Stimulated activated naive CD8-positive, alpha-beta T cell treated with anti-CD3 and anti-CD28 coated beads, Interleukin-15, Interleukin-2, amounts not matched to agents 100 ng/mL and 50 ng/mL, for 24 hours (primary cell): ENCODE data around the gene TEX264.
A peak's percentile ranks its signal among the peaks of the same experiment; 100 is the strongest.

ENCODE experiments used
- H3K27ac Mint-ChIP-seq: one replicate; pipeline ENCODE4 v1.8.0; 2021; ENCODE audit warnings: mild to moderate bottlenecking, mixed read lengths
- H3K27me3 Mint-ChIP-seq: one replicate; pipeline ENCODE4 v1.8.0; 2021; ENCODE audit warnings: mixed read lengths
- H3K36me3 Mint-ChIP-seq: one replicate; pipeline ENCODE4 v1.8.0; 2021; ENCODE audit warnings: low read depth, mixed read lengths
- H3K4me1 Mint-ChIP-seq: one replicate; pipeline ENCODE4 v1.8.0; 2021; ENCODE audit warnings: low read depth, mixed read lengths
- H3K4me3 Mint-ChIP-seq: one replicate; pipeline ENCODE4 v1.8.0; 2021; ENCODE audit warnings: mild to moderate bottlenecking, mixed read lengths
- H3K9me3 Mint-ChIP-seq: one replicate; pipeline ENCODE4 v1.8.0; 2021; ENCODE audit warnings: mixed read lengths

Gene TEX264

GRCh38 chr3:51669241-51670052 lies 1.6 kb upstream of the TEX264 start:
- H3K4me1 Mint-ChIP-seq, result peaks cover 49% of the 10 kb centered on the region
- H3K27me3 Mint-ChIP-seq, result no peaks in the 10 kb centered on the region
- peak overlapping the region; percentile 88 for H3K4me3 Mint-ChIP-seq
- peak overlapping the region; percentile 68 for H3K27ac Mint-ChIP-seq
- no peaks in the 10 kb centered on the region for H3K9me3 Mint-ChIP-seq
- peaks cover 4% of the 10 kb centered on the region for H3K36me3 Mint-ChIP-seq

GRCh38 chr3:51670053-51670822 lies 814 bp upstream of the TEX264 start:
- H3K4me3 Mint-ChIP-seq, result peak overlapping the region; percentile 88
- H3K36me3 Mint-ChIP-seq, result peaks cover 4% of the 10 kb centered on the region
- H3K9me3 Mint-ChIP-seq, result no peaks in the 10 kb centered on the region
- H3K4me1 Mint-ChIP-seq, result peaks cover 57% of the 10 kb centered on the region
- H3K27me3 Mint-ChIP-seq, result no peaks in the 10 kb centered on the region
- peak overlapping the region; percentile 43 for H3K27ac Mint-ChIP-seq

- Mint-ChIP-seq H3K4me3 (peak overlapping the region; percentile 88), H3K36me3 (peaks cover 13% of the 10 kb centered on the region), H3K27me3 (no peaks in the 10 kb centered on the region), H3K4me1 (peaks cover 71% of the 10 kb centered on the region), H3K27ac (peak overlapping the region; percentile 81), H3K9me3 (no peaks in the 10 kb centered on the region)
These were observed 853 bp downstream of the TEX264 start for GRCh38 chr3:51671734-51672475.

GRCh38 chr3:51673181-51673801 lies 2.2 kb downstream of the TEX264 start:
- Mint-ChIP-seq H3K9me3 (no peaks in the 10 kb centered on the region), H3K4me3 (peak overlapping the region; percentile 54), H3K36me3 (peaks cover 13% of the 10 kb centered on the region), H3K4me1 (peaks cover 80% of the 10 kb centered on the region), H3K27ac (peak overlapping the region; percentile 32), H3K27me3 (no peaks in the 10 kb centered on the region)

GRCh38 chr3:51673802-51674654 lies 3.0 kb downstream of the TEX264 start:
- Mint-ChIP-seq H3K9me3 (no peaks in the 10 kb centered on the region), H3K4me1 (peaks cover 80% of the 10 kb centered on the region), H3K4me3 (peak overlapping the region; percentile 54), H3K27me3 (no peaks in the 10 kb centered on the region), H3K36me3 (peaks cover 13% of the 10 kb centered on the region), H3K27ac (no peak overlapping the region)

- H3K4me1 Mint-ChIP-seq, result peaks cover 79% of the 10 kb centered on the region
- peaks cover 13% of the 10 kb centered on the region for H3K36me3 Mint-ChIP-seq
- H3K9me3 Mint-ChIP-seq, result no peaks in the 10 kb centered on the region
- peak overlapping the region; percentile 81 for H3K27ac Mint-ChIP-seq
- H3K4me3 Mint-ChIP-seq, result peak overlapping the region; percentile 44
- no peaks in the 10 kb centered on the region for H3K27me3 Mint-ChIP-seq
These were observed 4.2 kb downstream of the TEX264 start for GRCh38 chr3:51675201-51675611.

- peaks cover 81% of the 10 kb centered on the region for H3K4me1 Mint-ChIP-seq
- peaks cover 13% of the 10 kb centered on the region for H3K36me3 Mint-ChIP-seq
- H3K9me3 Mint-ChIP-seq, result no peaks in the 10 kb centered on the region
- no peak overlapping the region for H3K4me3 Mint-ChIP-seq
- no peaks in the 10 kb centered on the region for H3K27me3 Mint-ChIP-seq
- no peak overlapping the region for H3K27ac Mint-ChIP-seq
These were observed 5.1 kb downstream of the TEX264 start for GRCh38 chr3:51676102-51676640.

GRCh38 chr3:51677358-51677757 lies 6.3 kb downstream of the TEX264 start:
- H3K4me3 Mint-ChIP-seq, result no peak overlapping the region
- H3K27ac Mint-ChIP-seq, result no peak overlapping the region
- H3K27me3 Mint-ChIP-seq, result no peaks in the 10 kb centered on the region
- H3K36me3 Mint-ChIP-seq, result peaks cover 17% of the 10 kb centered on the region
- no peaks in the 10 kb centered on the region for H3K9me3 Mint-ChIP-seq
- H3K4me1 Mint-ChIP-seq, result peaks cover 90% of the 10 kb centered on the region

GRCh38 chr3:51678186-51678585 lies 7.1 kb downstream of the TEX264 start:
- no peak overlapping the region for H3K4me3 Mint-ChIP-seq
- peaks cover 18% of the 10 kb centered on the region for H3K36me3 Mint-ChIP-seq
- H3K27ac Mint-ChIP-seq, result no peak overlapping the region
- H3K4me1 Mint-ChIP-seq, result peaks cover 90% of the 10 kb centered on the region
- no peaks in the 10 kb centered on the region for H3K9me3 Mint-ChIP-seq
- H3K27me3 Mint-ChIP-seq, result no peaks in the 10 kb centered on the region

GRCh38 chr3:51678641-51679040 lies 7.6 kb downstream of the TEX264 start:
- Mint-ChIP-seq H3K4me1 (peaks cover 87% of the 10 kb centered on the region), H3K9me3 (no peaks in the 10 kb centered on the region), H3K36me3 (peaks cover 18% of the 10 kb centered on the region), H3K4me3 (no peak overlapping the region), H3K27me3 (no peaks in the 10 kb centered on the region), H3K27ac (peak overlapping the region; percentile 29)

- Mint-ChIP-seq H3K27me3 (no peaks in the 10 kb centered on the region), H3K9me3 (no peaks in the 10 kb centered on the region), H3K36me3 (peaks cover 18% of the 10 kb centered on the region), H3K4me3 (no peak overlapping the region), H3K4me1 (peaks cover 80% of the 10 kb centered on the region), H3K27ac (peak overlapping the region; percentile 50)
These were observed 8.3 kb downstream of the TEX264 start for GRCh38 chr3:51679318-51679717.

GRCh38 chr3:51679777-51680176 lies 8.7 kb downstream of the TEX264 start:
- peaks cover 80% of the 10 kb centered on the region for H3K4me1 Mint-ChIP-seq
- H3K4me3 Mint-ChIP-seq, result no peak overlapping the region
- H3K36me3 Mint-ChIP-seq, result peaks cover 16% of the 10 kb centered on the region
- no peaks in the 10 kb centered on the region for H3K27me3 Mint-ChIP-seq
- no peaks in the 10 kb centered on the region for H3K9me3 Mint-ChIP-seq
- H3K27ac Mint-ChIP-seq, result peak overlapping the region; percentile 50

GRCh38 chr3:51680196-51680595 lies 9.1 kb downstream of the TEX264 start:
- Mint-ChIP-seq H3K9me3 (no peaks in the 10 kb centered on the region), H3K4me3 (no peak overlapping the region), H3K27ac (peak overlapping the region; percentile 64), H3K27me3 (no peaks in the 10 kb centered on the region), H3K36me3 (peaks cover 17% of the 10 kb centered on the region), H3K4me1 (peaks cover 80% of the 10 kb centered on the region)
